HG02678 (cell line): Measurements from ENCODE around the gene SKAP1.

Source experiments
- ATAC-seq: cut with Tn5 transposase; IDR thresholded peaks from one replicate; pipeline ENCODE4 v1.9.1; 2021; ENCODE audit warnings: mild to moderate bottlenecking, moderate library complexity; ENCODE audit not compliant: unreplicated experiment

SKAP1 gene

DNA sequence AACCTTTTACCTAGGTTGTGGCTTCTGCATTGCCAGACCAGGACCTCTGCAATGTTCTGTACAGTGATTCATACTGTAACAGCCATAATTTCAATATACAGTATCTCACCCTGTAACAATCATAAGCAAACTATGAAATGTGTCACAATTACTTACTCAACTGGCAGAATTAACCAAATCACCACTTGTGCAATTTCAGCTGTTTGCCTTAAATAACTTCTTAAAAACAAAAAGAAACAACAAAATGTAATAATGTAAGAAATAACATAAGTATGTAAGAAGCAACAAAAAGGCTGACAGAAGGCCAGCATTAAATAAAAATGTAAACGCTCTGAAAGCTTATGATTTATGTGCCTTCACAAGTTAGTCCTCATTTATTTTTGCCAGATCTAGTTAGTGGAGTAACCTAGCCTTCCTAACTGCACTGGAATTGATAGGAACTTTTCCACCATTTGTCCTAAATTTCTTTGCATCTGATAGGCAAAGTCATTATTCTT, 96.9 kb downstream of the SKAP1 start:
- no peak for ATAC-seq

DNA sequence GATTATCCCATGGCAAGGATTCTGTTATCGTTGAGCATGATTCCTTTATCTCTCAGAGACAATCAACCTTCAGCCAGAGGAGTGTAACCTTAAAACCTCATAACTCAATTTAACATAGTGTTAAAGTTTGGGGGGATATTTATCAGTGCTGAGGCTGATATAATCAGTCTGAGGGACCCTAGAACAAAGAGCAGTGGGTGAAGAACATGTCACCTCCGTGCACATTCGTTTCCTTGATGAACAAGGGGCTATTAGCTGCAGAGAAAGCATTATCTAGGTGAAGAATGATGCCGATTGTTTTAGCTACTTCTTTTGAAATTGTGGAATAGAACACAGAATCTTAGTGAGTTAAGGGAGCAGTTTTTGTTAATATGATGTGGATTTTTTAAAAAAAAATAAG, 99.1 kb downstream of the SKAP1 start:
- no peak for ATAC-seq

DNA sequence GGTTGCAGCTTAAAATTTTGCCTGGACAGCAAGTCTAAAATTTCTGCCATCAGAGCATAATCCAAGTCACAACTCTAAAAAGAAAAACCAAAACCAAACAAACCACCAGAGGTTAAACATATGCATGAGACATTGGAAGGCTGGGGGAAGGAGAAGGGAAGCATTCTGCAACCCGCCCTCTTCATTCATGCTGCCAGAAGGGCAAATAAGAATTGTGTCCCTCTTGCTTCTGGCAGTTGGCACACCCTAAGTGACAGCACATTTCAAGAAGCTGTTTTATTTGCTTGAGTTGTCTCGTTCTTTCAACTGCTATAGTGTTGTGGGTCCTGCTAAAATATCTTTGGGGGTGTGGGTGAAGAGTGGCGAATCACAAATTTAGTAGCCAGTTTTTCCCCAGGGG, 99.6 kb downstream of the SKAP1 start:
- no peak for ATAC-seq

DNA sequence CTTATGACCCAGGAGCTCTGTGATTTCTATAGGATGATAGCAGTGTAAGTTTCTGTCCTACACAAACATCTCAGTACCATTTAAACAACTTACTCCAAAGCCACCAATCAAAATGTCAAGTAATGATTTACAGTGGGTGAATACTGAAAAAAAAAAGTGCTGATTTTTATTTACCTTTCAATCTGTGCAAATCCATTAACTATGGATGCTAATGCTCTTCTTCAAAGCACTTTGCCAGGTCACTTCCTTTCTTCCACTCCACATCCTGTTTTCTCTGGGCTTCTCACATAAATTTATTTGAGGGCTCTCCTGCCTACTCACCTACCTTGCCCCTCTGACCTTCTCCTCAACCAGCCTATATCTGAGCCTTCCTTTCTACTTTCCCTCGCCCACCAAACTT, 101.6 kb downstream of the SKAP1 start:
- ATAC-seq: no peak

DNA sequence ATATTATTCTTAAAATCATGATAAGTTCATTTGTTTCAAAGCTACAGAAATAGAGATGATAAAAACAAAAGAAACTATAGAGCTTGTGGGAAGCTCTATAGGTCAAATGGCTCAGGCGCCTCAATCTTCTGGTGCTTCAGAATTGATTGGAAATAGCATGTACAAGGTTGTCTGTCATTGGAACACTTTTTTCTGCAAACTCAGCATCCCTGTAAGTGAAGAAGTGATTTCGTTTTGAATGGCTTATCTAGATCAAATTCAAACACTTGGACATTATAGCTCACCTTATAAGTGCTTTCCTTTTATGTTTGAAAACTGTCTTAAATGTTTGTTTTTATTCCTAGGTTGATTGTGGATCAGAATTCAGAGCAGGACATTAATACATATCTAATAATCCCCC, 103.7 kb downstream of the SKAP1 start:
- no peak for ATAC-seq

DNA sequence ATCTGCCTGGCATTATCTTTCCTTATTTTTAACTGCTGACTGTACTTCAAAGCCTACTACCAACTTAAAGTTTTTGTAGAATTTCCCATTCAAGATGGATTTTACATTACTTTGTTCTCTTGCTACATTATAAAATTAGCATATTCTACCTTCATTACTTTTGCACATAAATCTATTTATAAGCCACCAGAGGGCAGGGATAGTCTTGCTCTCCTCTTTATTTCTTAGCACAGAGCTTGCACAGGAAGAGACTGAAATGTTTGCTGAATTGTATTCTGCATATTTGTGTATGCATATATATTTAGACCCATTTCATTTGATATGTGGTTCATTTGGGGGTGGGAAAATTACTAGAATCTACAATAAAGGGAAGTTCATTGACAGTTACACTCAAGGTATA, 108.0 kb downstream of the SKAP1 start:
- no peak for ATAC-seq

DNA sequence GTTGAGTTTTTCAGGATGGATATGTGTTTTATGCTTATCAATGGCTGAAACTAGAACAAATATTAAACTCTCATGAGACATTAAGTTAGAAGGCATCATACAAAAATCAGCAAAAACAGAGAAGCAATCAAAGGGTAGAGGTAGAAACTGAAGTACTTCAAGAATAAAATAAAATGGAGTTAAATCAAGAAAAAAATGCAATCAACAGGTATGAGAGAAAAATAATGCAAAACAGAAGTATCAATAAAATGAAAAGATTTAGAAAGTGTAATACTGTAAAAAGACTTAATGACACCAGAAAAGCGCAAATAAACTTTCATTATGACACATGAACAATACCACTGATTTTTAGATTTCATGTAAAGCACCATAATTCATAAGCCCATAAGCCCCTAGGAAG, 112.3 kb downstream of the SKAP1 start:
- no peak for ATAC-seq

DNA sequence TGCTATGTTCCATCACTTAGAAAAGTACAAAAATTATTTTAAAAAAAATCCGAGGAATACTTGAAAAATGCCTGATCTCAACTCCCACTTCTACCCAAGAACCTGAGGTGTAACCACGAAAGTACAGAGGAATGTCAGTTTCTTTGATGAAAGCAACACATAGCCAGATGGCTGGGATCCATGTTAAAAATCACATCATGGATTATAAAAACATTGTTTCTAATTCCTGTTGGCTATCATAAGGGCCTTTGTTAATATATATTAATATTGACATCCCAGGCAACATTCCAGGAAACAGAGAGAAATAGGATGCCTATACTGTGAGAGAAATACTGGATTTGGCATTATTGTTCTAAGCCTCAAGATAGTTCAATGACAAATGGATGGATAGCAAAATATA, 115.3 kb downstream of the SKAP1 start:
- no peak for ATAC-seq

DNA sequence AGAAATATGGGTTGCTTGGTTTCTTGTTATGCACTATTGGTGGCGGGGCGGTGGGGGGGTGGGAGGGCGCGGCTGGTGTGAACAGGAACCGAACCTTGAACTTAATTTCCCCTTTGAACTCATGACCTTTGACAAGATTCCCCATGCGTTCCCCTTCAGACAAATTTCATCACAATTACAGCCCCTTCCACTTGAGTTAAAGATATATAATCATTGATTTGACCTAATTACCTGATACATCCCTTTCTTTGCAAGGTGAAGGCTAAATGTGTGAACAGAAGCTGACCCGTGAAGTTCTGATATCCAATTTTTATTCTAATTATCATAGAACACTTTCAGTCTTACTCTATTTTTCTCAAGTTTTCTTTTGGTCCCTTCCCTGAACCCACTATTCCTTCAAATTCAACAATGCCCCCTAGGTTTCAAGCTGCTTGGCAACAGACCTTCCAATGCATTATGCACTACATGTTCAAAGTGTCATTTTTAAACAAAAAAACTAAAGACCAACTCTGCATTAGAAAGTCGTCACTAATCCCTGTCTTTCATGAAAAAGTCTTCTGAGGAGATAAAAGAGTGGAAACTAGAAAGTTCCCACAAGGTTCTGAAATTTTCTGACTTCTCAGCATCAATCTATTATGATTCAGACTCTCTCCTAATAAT, 116.8 kb downstream of the SKAP1 start:
- no peak for ATAC-seq

DNA sequence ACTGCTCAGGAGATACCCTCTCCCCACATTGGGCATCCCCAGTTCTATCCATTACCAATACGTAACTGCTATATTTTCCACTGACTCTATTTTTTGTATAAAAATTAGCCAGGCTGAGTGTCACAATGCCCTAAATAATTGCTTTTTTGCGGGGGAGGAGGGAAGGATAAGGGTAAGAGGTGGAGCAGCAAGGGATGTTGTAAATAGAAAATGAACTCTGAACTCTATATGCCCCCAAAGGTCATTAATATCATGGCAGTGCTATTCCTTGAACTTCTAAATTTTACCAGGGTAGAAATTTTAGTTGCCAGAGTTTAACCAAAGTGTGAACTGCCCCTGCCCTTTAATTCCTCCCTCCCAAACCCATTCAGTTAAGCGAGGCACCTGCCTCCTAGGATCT, 118.7 kb downstream of the SKAP1 start:
- no peak for ATAC-seq

DNA sequence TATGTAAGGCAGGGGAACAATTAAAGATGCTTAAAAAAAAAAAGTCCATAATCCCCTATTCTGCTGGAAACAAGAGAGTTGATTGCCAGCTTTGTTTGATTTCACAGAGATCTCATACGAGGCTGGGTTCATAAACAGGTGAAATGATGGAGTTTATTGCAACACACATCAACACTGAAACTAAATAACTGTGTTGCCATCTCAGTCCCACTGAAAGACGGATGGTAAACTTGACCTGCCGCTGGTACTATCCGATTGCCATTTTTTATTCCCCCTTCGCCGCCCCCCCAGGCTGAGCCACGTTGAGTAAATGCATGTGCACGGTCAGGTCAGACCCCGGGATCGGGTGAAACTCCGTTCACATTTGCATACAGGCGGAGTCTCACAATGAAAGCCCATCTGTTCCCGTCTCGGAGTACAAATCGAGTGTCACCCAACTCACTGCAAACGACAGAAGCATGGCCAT, 119.2 kb downstream of the SKAP1 start:
- ATAC-seq: no peak

DNA sequence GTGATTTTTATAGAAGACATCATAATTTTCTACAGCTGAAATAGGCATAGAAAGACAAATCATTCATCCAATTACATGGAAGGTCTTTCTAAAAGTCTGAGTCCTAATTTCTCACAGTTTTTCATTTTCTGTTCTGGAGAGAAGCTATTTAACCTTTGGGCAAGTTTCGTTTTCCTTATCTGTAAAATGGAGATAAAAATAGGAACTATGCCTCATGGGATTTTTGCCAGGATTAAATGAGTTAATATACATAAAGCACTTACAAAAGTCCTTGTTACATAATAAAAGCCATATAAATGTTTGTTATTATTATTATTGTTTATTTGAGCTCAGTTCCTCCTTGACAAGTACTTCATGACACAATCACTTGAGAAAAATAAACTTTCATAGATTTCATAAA, 121.4 kb downstream of the SKAP1 start:
- no peak for ATAC-seq

DNA sequence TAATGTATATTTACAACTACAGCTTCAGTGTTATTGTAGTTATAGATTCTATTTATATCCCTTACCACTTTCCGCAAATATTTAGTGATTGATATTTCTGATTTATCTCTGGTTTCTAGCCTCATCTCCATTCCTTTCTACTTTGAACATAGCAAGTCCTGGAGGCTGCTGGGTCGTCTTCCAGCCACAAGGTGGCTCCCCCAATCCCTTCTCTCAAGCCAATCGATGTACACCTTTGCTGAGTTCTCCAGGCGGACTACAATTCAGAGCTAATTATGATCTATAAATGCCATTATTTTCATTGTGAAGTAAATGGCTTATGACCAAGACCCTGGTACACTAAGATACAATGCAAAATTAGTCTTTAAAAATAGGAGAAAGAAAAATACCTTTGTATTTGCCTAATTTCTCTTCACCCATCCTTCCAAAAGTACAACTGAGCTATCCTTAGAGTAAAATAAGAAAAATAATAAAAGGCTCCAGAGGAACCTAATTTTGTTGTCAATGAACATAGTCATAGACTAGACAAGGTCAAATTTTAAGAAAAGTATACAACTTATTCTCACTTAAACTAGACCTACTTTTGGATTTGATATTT, 122.1 kb downstream of the SKAP1 start:
- no peak for ATAC-seq

DNA sequence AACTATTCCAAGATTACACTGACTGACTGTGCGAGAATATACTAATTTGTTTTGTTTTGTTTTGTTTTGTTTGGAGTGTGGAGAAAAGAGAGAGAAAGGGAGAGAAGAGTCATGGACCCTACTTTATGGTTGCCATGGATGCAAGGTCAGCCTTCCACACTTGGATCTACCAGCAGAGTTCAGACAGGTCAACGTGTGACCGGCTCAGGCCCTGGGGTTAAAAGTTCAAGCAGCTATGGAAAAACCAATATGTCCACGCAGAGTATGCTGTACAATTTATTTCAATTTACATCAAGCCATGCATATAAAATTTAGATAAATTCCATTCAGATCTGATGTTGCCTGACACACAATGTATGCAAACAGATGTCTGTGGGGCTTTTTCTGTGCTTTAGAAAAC, 122.8 kb downstream of the SKAP1 start:
- ATAC-seq: no peak

DNA sequence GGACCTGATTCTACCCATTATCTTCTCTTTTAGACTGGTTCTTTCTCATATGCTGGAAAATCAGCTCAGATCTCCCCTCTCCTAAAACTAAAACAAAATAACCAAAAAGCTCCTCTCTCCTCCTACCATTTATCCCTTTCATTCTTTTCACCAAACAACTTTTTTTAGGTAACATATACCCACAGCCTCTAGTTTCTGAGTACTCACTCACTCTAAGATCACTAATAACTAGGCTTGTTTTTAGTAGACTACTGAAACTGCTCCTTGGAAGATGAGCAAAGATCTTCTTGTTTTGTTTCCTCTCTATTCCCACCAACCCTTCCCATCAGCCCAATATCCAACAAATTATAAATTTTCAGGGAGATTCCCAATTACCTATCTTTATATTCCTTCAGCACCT, 129.0 kb downstream of the SKAP1 start:
- no peak for ATAC-seq

DNA sequence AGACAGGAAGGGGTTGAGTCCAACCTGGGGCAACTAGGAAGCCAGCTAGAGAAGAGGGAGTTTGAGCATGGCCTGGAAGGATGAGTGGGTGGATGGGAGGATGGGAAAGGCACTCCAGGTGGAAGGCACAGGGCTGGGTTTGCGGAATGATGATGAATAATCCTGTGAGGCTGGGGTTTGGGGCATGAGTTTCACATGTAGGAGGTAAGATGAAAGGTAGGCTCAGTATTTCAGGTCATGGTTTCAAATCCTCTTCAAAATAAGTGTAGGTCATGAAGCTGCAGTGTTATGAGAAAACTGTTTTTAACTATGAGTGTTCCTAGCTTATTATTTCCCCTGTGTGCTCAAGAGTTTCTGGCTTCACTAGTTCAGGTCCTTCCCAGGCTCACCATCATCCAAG, 130.3 kb downstream of the SKAP1 start:
- ATAC-seq: peak; percentile 43

DNA sequence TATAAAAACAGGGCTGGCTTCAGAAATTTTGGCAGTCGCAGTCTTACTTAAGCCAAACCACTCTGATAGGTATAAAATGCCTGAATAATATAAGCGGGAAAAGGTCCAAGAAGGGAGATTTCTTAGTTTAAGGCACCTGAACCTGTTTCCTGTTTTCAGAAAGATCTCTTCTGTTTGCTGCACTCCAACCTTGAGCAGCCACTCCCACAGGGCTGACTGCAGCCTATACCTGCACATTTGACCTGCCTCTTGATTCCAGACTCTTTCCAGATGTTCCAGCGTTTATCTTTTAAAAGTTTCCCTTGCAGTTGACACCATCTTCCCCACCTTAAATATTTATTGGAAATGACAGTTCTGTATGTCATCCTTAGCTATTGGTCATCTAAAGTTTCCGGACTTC, 132.2 kb downstream of the SKAP1 start:
- ATAC-seq: no peak

DNA sequence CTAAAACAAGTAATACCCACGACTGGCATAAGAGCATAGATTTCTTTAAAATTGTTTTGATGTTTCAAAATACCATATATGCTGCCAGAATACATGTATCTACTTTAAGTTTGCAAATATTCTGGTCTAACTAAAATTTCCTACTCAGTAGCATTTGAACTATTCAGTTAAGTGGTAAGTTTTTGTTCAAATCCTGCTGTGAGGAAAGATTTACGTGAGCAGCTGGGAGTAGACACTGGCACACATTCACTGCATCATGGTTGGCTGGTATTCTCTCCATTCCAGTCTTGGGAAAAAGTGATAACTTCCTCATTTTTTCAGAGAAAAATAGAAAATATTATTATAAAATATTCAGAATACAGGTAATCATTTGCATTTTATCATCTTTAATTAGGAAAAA, 133.6 kb downstream of the SKAP1 start:
- ATAC-seq: no peak

DNA sequence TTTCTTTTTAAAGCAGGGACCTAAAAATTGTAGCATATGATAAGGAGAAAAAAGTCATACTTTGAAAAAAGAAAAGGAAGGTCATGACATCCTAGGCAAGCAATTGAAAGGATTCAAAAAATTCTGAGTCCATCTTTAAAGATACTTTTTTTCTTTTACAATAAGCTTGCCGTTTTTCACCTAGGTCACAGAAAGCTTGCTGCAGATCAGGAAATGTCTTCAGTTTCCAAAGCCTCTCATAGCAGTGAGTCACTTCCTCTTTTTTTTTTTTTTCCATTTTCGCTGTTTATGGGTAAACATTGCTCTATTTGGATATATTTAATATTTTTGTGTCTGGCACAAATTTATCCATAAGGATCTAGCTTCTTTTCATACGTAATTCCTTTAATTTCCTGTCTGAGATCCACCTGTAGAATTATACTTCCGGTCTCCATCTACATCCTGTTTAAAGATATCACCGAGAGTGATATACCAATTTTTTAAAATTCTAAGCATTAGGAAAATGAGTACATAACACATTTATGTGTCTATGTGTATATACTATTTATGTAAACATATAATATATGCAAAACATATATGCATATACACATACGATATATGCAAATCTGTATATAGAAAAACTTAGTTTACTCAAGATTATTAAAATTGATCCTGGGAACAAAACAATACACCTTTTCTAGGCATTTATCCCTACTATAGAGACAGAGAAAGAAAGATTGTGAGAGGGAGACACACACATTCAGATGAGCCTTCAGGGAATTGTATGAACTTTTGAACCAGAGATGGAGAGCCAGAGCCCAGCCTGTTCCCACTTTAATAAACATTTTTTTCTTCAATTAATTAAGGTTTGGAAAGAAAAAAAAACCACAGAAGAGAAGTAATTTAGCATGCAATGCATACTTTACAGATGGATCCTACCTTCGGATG, 134.4 kb downstream of the SKAP1 start:
- ATAC-seq: no peak

DNA sequence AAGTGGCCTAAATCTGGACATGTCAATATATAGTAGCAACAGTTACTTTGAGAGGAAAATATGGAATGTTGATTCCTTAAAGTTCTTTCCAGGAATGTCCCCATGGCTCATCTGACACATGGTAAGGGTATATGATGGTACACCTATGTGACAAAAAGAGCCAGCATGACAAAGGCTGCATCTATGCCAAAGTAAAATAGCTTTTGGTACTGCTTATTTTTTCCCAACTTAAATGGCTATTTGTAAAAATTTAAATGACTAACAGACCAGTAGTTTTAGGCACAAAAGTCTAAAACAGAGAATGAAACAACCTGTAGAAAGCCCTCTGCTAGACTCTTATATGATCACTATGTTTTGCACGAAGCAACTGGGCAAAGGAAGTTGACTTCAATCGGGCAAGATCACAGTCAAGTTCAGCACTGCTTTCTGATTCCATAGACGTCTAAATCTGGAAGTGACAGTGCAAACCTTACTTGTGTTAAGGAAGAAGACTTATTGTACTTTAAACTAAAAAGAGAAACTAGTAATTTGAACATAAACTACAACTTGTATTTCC, 135.1 kb downstream of the SKAP1 start:
- ATAC-seq: no peak

DNA sequence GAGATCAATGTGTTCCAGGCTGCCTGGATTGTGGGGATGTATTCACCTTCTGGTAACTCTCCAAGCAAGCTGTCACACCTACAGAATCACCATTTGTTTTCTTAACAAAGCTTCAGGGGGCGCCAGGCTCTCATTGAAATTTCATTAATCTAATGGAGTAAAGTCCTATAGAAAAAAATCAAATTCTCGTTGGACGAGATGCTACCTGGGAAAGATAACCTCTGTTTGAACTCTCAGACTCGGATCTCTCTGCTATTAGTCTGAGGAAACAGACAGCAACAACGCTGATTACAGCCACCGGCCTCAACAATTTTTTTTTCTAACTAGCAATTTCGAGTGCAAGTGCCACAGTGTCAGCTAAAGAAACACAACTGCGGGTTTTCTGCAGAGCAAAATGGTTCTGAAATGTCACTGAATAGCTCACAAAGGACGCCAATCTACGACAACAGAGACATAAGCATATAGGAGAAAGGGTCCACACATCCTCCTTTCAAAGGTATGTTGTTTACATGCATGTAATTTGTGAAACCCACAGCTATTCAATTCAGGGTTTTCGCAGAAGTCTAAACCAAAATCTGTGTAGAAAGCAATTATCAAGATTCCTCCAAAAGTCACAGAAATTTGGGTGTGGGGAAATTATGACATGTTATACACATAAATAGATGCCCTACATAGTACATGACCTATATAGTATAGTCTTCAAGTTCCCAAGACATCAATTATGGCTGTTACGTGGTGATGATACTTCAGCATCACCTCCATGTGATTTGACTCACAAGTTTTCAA, 135.8 kb downstream of the SKAP1 start:
- ATAC-seq: no peak
